Smooth muscle cell (in vitro differentiated cells): ENCODE results near the gene PYM1. TPM values are rescaled to one million over a fixed set of nuclear protein-coding genes. Genes with fewer than 3 reads are reported as not detected.

Experiments
- DNase-seq: peaks from one replicate; lab custom pipeline; 2025; ENCODE audit not compliant: unreplicated experiment; lab: John Stamatoyannopoulos, UW
- H2AFZ ChIP-seq: fragments of 200-600 bp; sonication (generic); 2 replicates; pipeline ENCODE4 v1.6.0; 2016; ENCODE audit warnings: antibody characterized with exemption, low read depth, mild to moderate bottlenecking
- H3F3A ChIP-seq: fragments of 200-600 bp; sonication (generic); 2 replicates; pipeline ENCODE4 v1.6.0; 2017; ENCODE audit warnings: antibody characterized with exemption, low read depth
- H3K27ac ChIP-seq: fragments of 200-600 bp; sonication (generic); 2 replicates; pipeline ENCODE4 v1.5.1; 2016; ENCODE audit warnings: low read depth, mild to moderate bottlenecking
- H3K27me3 ChIP-seq: fragments of 200-600 bp; sonication (generic); 2 replicates; pipeline ENCODE4 v1.6.1; 2016; ENCODE audit warnings: low read depth, mild to moderate bottlenecking
- H3K36me3 ChIP-seq: fragments of 200-600 bp; sonication (generic); 2 replicates; pipeline ENCODE4 v1.5.1; 2016; ENCODE audit warnings: low read depth
- H3K4me1 ChIP-seq: fragments of 200-600 bp; sonication (generic); 2 replicates; pipeline ENCODE4 v1.5.1; 2016; ENCODE audit warnings: low read depth
- H3K4me2 ChIP-seq: fragments of 200-600 bp; sonication (generic); 2 replicates; pipeline ENCODE4 v1.6.0; 2016; ENCODE audit warnings: mild to moderate bottlenecking
- H3K4me3 ChIP-seq: fragments of 200-600 bp; sonication (generic); 2 replicates; pipeline ENCODE4 v1.5.1; 2016; ENCODE audit warnings: mild to moderate bottlenecking
- H3K79me2 ChIP-seq: fragments of 200-600 bp; sonication (generic); 2 replicates; pipeline ENCODE4 v1.6.0; 2016; ENCODE audit warnings: low read depth, mild to moderate bottlenecking
- H3K9ac ChIP-seq: fragments of 200-600 bp; sonication (generic); 2 replicates; pipeline ENCODE4 v1.6.0; 2016; ENCODE audit warnings: low read depth
- H3K9me3 ChIP-seq: fragments of 200-600 bp; sonication (generic); replicated peaks from 2 replicates; pipeline ENCODE4 v1.5.1; 2016; ENCODE audit warnings: low read depth
- H4K20me1 ChIP-seq: fragments of 200-600 bp; sonication (generic); 2 replicates; pipeline ENCODE4 v1.6.0; 2016; ENCODE audit warnings: low read depth
- WGBS: methylation state at CpG from one replicate; pipeline ENCODE4 v1.1.7; 2016; ENCODE audit warnings: low lambda C conversion rate; 5-methylcytosine and 5-hydroxymethylcytosine counted together
- polyA plus RNA-seq: library from polyadenylated mRNA; unstranded; fragments of >200 nt; fragmentation: Nextera tagmentation; extraction: Ambion mirVana; gene quantifications from 2 replicates; pipeline ENCODE4 v1.2.1, GENCODE V29; 2016
- total RNA-seq: library from RNA; depleted of rRNA; stranded (reverse); fragments of >200 nt; gene quantifications from 2 replicates; pipeline ENCODE4 v1.2.3, GENCODE V29; 2014
- TF ChIP-seq, protein P1 (sequence below): fragments of 200-600 bp; sonication (generic); IDR thresholded peaks from 2 replicates; pipeline ENCODE4 v1.5.1; 2017; ENCODE audit warnings: borderline replicate concordance, mild to moderate bottlenecking, antibody characterized with exemption; ENCODE audit not compliant: insufficient read depth, poor library complexity, severe bottlenecking

Gene PYM1
- 28.6 and 36.0 TPM in 2 replicates for total RNA-seq
- 48.2 and 51.2 TPM in 2 replicates for polyA plus RNA-seq

DNA sequence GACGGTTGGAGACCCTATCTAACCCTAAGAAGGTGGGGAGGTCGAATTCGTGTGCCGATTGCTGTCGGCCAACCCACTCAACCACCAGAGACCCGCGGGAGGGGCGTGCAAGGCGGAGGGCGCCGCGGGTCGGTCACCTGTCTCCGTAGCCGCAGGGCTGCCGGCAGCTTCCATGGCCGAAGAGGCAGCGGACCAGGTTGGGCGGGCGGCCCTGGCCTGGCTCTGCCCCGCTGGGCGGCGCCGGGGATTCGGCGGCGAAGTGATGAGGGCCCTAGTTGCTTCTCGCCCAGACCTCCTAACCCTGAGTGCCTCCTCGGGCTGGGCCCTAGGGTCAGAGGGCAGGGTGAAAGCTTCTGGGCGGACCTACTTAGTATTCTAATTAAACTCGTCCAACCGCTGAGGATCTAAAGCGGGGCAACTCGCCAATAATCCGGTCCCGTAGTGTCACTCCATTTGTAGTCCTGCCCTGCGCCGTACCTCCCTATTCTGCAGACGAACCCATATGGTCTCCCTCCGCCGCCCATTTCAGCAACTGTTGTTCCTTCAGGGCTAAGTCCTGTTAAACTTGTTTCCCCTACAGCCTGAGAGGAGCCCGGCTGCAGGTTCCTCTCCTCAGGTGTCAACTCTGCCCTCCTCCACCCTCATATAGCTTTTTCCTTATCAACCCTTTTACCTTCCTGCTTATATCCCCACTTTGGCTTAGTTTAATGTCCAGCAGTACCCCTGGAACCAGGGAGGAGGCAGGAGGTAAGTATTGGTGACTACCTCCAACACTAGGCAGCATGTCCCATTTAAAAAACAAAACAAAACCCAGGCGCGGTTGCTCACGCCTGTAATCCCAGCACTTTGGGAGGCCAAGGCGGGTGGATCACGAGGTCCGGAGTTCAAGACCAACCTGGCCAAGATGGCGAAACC, at the start of gene PYM1:
TSS of gene PYM1 (minus strand) at position 307 of the 915 bp plus-strand sequence. CDS start at position 174, 133 bp downstream.
- Histone ChIP-seq H4K20me1 (peaks cover 5% of the 10 kb centered on the region), H3K79me2 (peaks cover 53% of the 10 kb centered on the region), H3K36me3 (no peaks in the 10 kb centered on the region), H3K27ac (peak within 1 kb of the TSS; percentile 86), H2AFZ (peak within 1 kb of the TSS; percentile 87), H3F3A (peaks cover 17% of the 10 kb centered on the region), H3K27me3 (no peaks in the 10 kb centered on the region), H3K4me2 (peak within 1 kb of the TSS; percentile 90), H3K4me3 (peak within 1 kb of the TSS; percentile 82), H3K9me3 (no peaks in the 10 kb centered on the region), H3K4me1 (peaks cover 24% of the 10 kb centered on the region), H3K9ac (peak within 1 kb of the TSS; percentile 90)
- DNase-seq = peak; percentile 32
- TF ChIP-seq, protein P1, sequence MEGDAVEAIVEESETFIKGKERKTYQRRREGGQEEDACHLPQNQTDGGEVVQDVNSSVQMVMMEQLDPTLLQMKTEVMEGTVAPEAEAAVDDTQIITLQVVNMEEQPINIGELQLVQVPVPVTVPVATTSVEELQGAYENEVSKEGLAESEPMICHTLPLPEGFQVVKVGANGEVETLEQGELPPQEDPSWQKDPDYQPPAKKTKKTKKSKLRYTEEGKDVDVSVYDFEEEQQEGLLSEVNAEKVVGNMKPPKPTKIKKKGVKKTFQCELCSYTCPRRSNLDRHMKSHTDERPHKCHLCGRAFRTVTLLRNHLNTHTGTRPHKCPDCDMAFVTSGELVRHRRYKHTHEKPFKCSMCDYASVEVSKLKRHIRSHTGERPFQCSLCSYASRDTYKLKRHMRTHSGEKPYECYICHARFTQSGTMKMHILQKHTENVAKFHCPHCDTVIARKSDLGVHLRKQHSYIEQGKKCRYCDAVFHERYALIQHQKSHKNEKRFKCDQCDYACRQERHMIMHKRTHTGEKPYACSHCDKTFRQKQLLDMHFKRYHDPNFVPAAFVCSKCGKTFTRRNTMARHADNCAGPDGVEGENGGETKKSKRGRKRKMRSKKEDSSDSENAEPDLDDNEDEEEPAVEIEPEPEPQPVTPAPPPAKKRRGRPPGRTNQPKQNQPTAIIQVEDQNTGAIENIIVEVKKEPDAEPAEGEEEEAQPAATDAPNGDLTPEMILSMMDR = no peak
- 6% methylated on average over 48 of the region's 49 CpGs for WGBS

DNA sequence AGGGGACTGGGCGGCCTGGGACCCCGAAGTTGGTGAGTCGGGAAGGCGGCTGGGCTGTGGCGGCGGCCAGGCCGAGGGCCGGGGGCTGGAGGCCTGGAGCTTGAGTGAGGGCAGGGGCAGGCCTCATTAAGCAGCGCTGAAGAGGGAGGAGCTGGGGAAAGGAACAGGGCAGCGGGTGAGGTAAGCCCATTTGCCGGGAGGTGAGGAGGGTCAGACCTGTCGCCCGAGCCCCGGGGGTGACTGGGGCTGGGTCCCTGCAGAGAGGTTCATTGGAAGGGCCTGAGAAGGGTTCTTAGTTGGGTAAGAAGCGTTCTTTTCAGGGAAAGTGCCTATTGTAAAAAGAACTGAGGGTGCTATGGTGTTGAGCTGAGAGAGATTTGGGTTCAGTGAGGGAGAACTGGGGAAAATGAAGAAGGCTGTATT, 46.6 kb upstream of the PYM1 start:
- Histone ChIP-seq H4K20me1 (peaks cover 34% of the 10 kb centered on the region), H3K9ac (peak overlapping the region; percentile 93), H3K4me1 (peaks cover 9% of the 10 kb centered on the region), H3K27ac (peak overlapping the region; percentile 87), H3F3A (peaks cover 8% of the 10 kb centered on the region), H3K27me3 (no peaks in the 10 kb centered on the region), H3K36me3 (no peaks in the 10 kb centered on the region), H3K9me3 (no peaks in the 10 kb centered on the region), H3K4me2 (peak overlapping the region; percentile 95), H2AFZ (peak overlapping the region; percentile 30), H3K4me3 (peak overlapping the region; percentile 82), H3K79me2 (peaks cover 54% of the 10 kb centered on the region)
- 2% methylated on average over 15 of the region's 15 CpGs for WGBS
- TF ChIP-seq, protein P1 = no peak
- no peak for DNase-seq

DNA sequence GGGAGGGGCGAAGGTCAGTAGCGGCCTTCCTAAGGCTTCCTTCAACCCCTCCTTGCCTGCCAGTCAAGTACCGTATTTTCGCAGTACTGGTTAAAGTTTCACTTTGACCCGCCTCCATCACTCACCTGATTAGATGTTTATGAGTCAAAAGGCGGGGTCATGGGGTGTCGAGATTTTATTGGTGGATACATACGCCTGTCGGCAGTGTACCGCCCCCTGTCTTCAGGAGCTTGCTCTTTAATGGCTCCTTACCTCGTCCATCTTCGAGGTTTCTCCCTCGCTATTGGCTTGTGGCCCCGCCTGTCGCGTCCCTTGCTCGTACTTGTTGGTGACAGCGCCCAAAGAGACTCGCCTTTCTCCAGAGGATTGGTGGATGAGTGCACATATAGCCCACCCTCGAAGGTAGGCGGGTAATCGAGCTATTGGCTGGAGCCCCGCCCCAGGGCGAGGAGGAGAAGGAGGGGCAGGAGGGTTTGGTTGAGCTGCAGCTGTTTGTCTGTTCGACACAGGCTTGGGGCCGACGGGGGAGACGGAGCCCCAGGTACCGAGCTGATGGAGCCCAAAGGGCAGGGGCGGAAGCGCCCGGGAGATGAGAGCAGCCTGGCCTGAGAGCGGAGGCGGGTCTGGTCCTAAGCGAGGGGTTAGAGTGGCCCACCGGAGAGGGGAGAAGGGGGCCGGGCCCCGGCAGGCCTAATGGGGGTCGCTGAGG, 46.1 kb upstream of the PYM1 start, which contains the start of gene RAB5B:
TSS of gene RAB5B (plus strand) at position 480 of the 709 bp plus-strand sequence. CDS start 12,883 bp downstream, outside the sequence.
- TF ChIP-seq, protein P1 = no peak
- Histone ChIP-seq H3K27ac (peak within 1 kb of the TSS; percentile 93), H3K9ac (peak within 1 kb of the TSS; percentile 93), H3K79me2 (peaks cover 51% of the 10 kb centered on the region), H3F3A (peaks cover 8% of the 10 kb centered on the region), H3K4me3 (peak within 1 kb of the TSS; percentile 82), H2AFZ (peak within 1 kb of the TSS; percentile 75), H3K27me3 (no peaks in the 10 kb centered on the region), H3K4me1 (peaks cover 9% of the 10 kb centered on the region), H3K9me3 (no peaks in the 10 kb centered on the region), H3K36me3 (no peaks in the 10 kb centered on the region), H4K20me1 (peaks cover 28% of the 10 kb centered on the region), H3K4me2 (peak within 1 kb of the TSS; percentile 95)
- peak; percentile 97 for DNase-seq
- under 1% methylated on average over 39 of the region's 39 CpGs for WGBS
